RKO (cell line): ENCODE data around the gene UBE2L3.
"Not testable (repeated sequence)": the region's sequence is repeated elsewhere in the genome, so short reads cannot be mapped to it uniquely, and the experiment has no call there.

Experiments
- DNase-seq: peaks from one replicate; pipeline ENCODE4 v3.0.0-alpha.2; 2016; ENCODE audit warnings: low spot score

UBE2L3 gene

GRCh38 chr22:21628386-21629254, 61.1 kb downstream of the UBE2L3 start:
- peak; percentile 42 for DNase-seq

DNA sequence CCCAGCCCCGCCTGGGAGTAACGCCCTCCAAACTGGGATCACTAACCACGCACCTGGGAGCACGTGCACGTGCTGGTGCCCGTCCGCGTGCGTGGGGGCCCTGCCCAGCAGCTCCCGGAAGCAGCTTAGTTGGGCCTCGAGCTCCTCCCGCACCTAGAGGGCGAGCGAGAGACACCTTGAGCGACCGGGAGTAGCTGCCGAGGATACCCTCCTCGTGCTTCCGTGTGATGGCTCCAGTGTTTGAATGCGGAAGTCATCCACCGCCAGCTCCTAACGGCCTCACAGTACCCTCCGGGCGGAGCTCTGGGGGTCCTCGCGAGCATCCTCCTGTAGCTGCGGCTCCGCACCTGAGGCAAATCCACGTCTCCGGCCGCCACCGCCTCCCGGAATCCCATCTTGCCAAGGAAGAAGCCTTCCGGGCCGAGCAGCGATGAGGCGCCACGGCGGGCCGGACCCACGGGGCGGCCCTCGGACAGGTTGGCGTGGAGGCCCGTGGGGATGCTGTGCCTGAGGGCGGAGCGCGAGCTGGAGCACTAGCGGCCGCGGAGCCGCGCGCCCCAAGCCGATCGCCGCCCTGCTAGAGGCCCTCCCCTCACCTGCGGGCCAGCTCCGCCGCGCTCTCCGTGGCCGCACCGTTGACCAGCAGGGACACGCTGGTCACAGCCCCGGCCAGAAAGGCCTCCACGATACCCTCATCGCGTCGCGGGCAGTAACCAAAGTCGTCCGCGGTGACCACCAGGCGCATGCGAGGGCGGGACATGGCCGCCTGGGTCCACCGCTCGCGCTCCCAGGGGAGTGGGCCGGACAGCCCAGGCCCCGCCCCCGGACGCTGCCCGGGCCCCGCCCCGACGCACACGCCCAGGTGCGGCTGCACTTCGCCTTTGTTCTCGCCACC, 62.0 kb downstream of the UBE2L3 start, which contains the start of gene YDJC:
YDJC (minus strand) TSS at position 768 of the 895 bp plus-strand sequence; CDS start at position 760, 8 bp downstream.
- peak; percentile 95 for DNase-seq

DNA sequence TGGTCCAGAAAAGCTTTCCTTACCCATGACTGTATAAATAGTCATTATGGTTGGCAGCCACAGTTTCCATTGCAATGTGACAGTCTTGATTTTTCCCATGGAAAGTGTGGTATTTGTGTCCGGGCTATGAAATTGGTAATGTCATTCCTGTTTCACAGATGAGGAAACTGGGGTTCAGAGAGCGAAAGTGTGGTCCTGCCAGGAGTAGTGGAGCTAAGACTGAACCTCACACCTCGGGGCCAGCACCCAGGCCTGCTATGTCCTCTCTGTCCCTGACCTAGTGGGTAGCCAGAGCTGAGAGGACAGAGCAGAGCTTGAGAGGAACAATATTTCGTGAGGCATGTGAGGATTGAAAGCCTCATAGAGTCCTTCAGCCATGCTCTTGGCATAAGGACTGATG, 63.5 kb downstream of the UBE2L3 start:
- DNase-seq: no peak

DNA sequence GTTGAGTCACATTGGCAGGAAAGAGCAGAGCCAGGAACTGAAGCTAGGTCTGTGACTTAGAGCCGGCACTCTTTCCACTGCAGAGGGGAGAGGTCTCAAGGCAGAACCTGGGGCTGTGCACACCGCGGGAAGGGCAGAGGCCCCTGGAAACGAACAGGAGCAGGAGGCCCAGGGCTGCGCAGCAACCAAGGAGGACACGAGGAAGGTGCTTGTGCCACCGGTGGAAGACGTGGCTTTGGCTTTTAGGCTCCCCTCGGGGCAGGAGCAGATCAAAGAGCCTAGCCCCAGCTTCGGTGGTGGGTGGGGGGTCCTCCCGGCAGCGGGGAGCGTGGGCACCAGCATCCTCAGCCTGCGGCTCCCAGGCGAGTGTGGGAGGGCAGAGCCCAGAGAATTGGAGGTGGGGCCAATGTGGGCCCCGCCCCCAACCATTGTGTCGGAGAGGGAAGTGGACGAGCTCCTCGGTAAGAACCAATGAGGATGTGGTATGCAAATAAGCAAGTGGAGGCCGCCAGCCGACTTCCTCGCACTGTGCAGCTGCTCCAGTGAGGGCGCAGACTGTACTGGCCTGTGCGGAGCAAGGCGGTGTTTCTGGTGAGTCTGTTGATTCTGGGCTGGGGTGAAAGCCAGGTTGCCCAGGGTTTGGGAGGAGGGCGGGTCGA, 64.9 kb downstream of the UBE2L3 start, which contains the start of gene CCDC116:
CCDC116 (plus strand) TSS at position 524 of the 659 bp plus-strand sequence. CDS start 422 bp downstream, outside the sequence.
- DNase-seq: peak; percentile 81

- DNase-seq: no peak
Observed at GRCh38 chr22:21632931-21633330, 65.4 kb downstream of the UBE2L3 start.

- DNase-seq: no peak
Observed at GRCh38 chr22:21633481-21633880, 66.0 kb downstream of the UBE2L3 start.

GRCh38 chr22:21634081-21634480, 66.6 kb downstream of the UBE2L3 start:
- no peak for DNase-seq

DNA sequence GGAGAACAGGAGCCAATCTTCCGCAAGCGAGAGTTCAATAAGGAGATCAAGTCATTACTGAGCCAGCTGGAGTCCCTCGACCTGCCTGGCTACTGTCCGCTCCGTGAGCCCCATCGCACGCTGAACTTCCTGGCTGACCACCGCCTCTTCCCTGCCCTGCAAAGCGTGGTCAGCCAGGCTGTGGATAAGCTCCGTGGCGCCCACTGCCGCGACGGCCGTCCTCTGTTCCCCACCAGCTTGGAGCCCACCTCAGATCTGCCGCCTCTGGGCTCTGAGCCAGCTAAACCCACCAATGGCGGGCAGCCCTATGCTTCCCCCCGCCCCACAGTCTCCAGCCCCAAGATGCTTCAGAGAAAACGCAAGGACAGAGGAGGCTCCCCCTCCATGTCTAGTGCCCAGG, 67.3 kb downstream of the UBE2L3 start:
- DNase-seq: no peak

GRCh38 chr22:21635771-21636510, 68.4 kb downstream of the UBE2L3 start:
- no peak for DNase-seq

DNA sequence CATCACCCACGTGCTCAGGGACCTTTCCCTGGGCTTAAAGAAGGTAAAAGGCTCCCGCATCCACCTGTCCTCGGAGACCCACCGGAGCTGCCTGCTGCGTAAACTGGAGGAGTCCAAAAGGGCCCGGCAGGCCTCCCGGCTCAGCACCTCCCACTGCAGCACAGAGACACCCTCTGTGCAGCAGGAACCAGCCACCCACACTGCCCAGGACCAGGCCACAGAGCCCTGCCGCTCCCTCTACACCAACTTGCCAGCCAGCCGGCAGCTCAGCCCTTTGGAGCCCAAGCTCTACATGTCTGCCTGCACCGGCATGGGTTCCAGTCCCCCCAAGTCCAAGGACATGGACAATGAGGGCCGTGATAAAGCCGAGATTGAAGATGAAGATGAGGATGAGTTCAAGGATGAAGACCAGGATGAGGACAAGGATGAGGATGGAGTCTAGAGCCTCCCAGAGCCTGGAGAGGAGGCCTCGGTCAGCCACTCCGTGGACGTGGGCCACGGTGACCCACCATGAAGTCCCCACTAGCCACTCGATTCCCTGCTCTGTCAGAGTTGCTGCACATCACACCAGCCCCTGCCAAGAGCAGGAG, 69.2 kb downstream of the UBE2L3 start:
- no peak for DNase-seq

GRCh38 chr22:21637450-21637849, 69.9 kb downstream of the UBE2L3 start:
- not testable (repeated sequence) for DNase-seq

GRCh38 chr22:21639359-21639758, 71.8 kb downstream of the UBE2L3 start:
- DNase-seq: no peak

DNA sequence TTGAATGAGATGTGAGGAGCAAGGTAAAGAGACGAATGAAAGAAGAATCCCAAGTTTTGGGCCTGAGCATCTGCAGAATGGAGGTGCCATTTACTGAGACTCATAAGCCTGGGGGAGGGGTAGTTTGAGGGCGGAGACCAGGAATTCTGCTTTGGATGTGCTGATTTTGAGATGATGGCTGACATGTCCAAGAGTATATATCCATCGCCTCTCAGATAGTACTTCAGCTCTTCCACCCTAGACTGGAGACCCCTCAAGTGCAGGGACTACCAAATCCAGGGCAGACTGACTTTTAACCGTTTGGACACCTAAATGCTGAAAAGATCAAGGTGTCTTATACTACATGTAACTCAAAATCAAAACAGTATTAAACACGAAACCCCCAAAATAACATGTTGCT, 73.3 kb downstream of the UBE2L3 start:
- DNase-seq: no peak

- DNase-seq: peak; percentile 75
Observed at GRCh38 chr22:21641417-21641788, 73.9 kb downstream of the UBE2L3 start.

DNA sequence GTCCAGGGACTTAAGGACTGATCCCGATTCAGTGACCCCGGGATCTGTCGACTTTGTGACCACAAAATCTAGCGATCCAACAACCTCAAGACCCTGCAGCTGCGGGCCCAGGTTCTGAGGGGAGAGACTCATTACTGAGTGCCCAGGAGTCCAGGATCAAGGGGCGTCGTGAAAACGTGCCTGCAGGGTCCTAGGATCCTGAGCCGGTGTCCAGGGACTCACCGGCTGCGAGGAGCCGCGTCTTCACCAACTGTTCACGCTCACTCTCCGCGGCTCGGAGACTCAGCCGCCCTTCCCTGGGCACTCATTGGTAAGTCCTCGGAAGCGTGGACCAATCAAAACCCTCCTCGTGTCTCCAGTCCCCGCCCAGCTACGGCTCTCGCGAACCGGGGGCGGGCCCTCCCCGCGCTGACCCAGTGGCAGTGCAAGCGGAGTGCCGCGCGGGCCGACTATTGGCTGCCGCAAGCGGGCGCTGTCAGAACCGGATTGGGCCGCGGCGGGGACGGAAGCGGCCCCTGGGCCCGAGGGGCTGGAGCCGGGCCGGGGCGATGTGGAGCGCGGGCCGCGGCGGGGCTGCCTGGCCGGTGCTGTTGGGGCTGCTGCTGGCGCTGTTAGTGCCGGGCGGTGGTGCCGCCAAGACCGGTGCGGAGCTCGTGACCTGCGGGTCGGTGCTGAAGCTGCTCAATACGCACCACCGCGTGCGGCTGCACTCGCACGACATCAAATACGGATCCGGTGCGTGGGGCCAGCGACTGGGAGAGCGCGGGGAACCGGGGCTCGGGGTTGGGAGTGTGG, 74.5 kb downstream of the UBE2L3 start, which contains the start of gene SDF2L1:
SDF2L1 (plus strand) TSS at position 514 of the 795 bp plus-strand sequence; CDS start at position 549, 35 bp downstream.
- DNase-seq: peak; percentile 98

GRCh38 chr22:21642584-21643448, 75.3 kb downstream of the UBE2L3 start:
- DNase-seq: peak; percentile 79

DNA sequence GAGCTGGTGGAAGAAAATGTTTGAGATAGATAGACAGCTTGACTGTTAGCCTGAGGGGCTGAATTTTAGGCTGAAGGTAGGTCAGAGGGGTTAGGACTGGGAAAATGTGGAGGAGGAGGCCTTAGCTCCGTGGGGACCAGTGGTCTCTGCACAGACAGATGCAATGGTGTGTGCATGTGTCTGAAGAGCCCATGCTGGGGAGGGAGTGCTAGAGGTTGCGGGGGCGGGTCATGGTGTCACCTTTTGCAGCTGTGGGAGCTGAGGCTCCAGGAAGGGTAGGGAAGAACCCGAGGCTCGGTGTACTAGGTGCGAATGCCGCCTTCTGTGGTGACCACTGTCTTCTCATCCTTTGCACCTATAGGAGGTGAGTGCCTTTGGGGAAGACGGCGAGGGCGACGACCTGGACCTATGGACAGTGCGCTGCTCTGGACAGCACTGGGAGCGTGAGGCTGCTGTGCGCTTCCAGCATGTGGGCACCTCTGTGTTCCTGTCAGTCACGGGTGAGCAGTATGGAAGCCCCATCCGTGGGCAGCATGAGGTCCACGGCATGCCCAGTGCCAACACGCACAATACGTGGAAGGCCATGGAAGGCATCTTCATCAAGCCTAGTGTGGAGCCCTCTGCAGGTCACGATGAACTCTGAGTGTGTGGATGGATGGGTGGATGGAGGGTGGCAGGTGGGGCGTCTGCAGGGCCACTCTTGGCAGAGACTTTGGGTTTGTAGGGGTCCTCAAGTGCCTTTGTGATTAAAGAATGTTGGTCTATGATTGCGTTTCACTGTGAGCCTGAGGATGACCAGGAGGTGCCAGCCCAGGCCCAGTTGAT, 76.2 kb downstream of the UBE2L3 start:
- no peak for DNase-seq

DNA sequence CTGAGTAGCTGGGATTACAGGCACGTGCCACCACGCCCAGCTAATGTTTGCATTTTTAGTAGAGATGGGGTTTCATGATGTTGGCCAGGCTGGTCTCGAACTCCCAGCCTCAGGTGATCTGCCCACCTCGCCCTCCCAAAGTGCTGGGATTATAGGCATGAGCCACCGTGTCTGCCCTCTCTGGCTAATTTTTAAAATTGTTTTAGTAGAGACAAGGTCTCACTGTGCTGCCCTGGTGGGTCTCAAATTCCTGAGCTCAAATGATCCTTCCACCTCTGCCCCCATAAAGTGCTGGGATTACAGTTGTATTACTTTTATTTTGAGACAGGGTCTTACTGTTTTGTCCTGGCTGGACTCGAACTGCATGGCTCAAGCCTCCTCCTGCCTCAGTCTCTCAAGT, 78.0 kb downstream of the UBE2L3 start:
- not testable (repeated sequence) for DNase-seq
